AG09309 (cell line): ENCODE data around the gene SLC5A7.

Source experiments
- DNase-seq: peaks from one replicate; pipeline ENCODE4 v3.0.0-alpha.2; 2010; ENCODE audit warnings: low read depth
- H3K4me3 ChIP-seq: 2 replicates; pipeline ENCODE4 v1.5.1; 2011; ENCODE audit warnings: mild to moderate bottlenecking, low read depth, low read length, moderate library complexity; ENCODE audit not compliant: control insufficient read depth
- CTCF ChIP-seq: IDR thresholded peaks from 2 replicates; pipeline ENCODE4 v1.5.1; 2011; ENCODE audit warnings: mild to moderate bottlenecking, low read depth, low read length, inconsistent platforms; ENCODE audit not compliant: insufficient read depth, control insufficient read depth; ENCODE audit errors: missing control alignments

The SLC5A7 gene

GRCh38 chr2:108029496-108029895 is 43.2 kb downstream of the SLC5A7 start:
- TF ChIP-seq CTCF = no peak
- H3K4me3 ChIP-seq = no peak overlapping the region
- DNase-seq = no peak

GRCh38 chr2:108029912-108030311 is 43.6 kb downstream of the SLC5A7 start:
- TF ChIP-seq CTCF = no peak
- no peak for DNase-seq
- no peak overlapping the region for H3K4me3 ChIP-seq

GRCh38 chr2:108031471-108031941 is 45.2 kb downstream of the SLC5A7 start:
- H3K4me3 ChIP-seq = no peak overlapping the region
- no peak for TF ChIP-seq CTCF
- DNase-seq = no peak

- H3K4me3 ChIP-seq = no peak overlapping the region
- no peak for TF ChIP-seq CTCF
- no peak for DNase-seq
These were observed 48.5 kb downstream of the SLC5A7 start for GRCh38 chr2:108034843-108035242.

GRCh38 chr2:108048752-108049151 is 62.4 kb downstream of the SLC5A7 start:
- no peak for DNase-seq
- TF ChIP-seq CTCF = no peak
- H3K4me3 ChIP-seq = no peak overlapping the region

GRCh38 chr2:108058576-108059137 is 72.3 kb downstream of the SLC5A7 start:
- DNase-seq = no peak
- no peak for TF ChIP-seq CTCF
- H3K4me3 ChIP-seq = no peak overlapping the region
